GM23248 (cell line): ENCODE measurements around the gene RTTN. TPM values are rescaled to one million over a fixed set of nuclear protein-coding genes. Genes with fewer than 3 reads are reported as not detected.

ENCODE experiments used
- DNase-seq: peaks from one replicate; pipeline ENCODE4 v3.0.0-alpha.2; 2015
- H2AFZ ChIP-seq: fragments of 200-600 bp; sonication (generic); 2 replicates; pipeline ENCODE4 v1.6.1; 2016; ENCODE audit warnings: antibody characterized with exemption
- H3F3A ChIP-seq: fragments of 200-600 bp; sonication (generic); 2 replicates; pipeline ENCODE4 v1.6.1; 2016; ENCODE audit warnings: mild to moderate bottlenecking, antibody characterized with exemption, mixed run types; ENCODE audit not compliant: insufficient read depth
- H3K27ac ChIP-seq: fragments of 200-600 bp; sonication (generic); 2 replicates; pipeline ENCODE4 v1.5.1; 2016; ENCODE audit warnings: mild to moderate bottlenecking
- H3K27me3 ChIP-seq: fragments of 200-600 bp; sonication (generic); replicated peaks from 2 replicates; pipeline ENCODE4 v1.6.1; 2016; ENCODE audit warnings: mild to moderate bottlenecking; ENCODE audit not compliant: insufficient read depth
- H3K36me3 ChIP-seq: fragments of 200-600 bp; sonication (generic); 2 replicates; pipeline ENCODE4 v1.6.1; 2016; ENCODE audit warnings: low read depth, mild to moderate bottlenecking
- H3K4me1 ChIP-seq: fragments of 200-600 bp; sonication (generic); 2 replicates; pipeline ENCODE4 v1.6.1; 2016; ENCODE audit warnings: mild to moderate bottlenecking; ENCODE audit not compliant: insufficient read depth
- H3K4me2 ChIP-seq: fragments of 200-600 bp; sonication (generic); one replicate; pipeline ENCODE4 v1.6.1; 2016; ENCODE audit warnings: mild to moderate bottlenecking; ENCODE audit not compliant: unreplicated experiment
- H3K4me3 ChIP-seq: fragments of 200-600 bp; sonication (generic); 2 replicates; pipeline ENCODE4 v1.5.1; 2016; ENCODE audit warnings: mild to moderate bottlenecking
- H3K79me2 ChIP-seq: fragments of 200-600 bp; sonication (generic); 2 replicates; pipeline ENCODE4 v1.6.1; 2016; ENCODE audit warnings: mild to moderate bottlenecking; ENCODE audit not compliant: insufficient read depth
- H3K9ac ChIP-seq: fragments of 200-600 bp; sonication (generic); 2 replicates; pipeline ENCODE4 v1.6.1; 2016; ENCODE audit warnings: mild to moderate bottlenecking
- H3K9me2 ChIP-seq: fragments of 200-600 bp; sonication (generic); 2 replicates; pipeline ENCODE4 v1.6.1; 2016; ENCODE audit warnings: mixed run types, mild to moderate bottlenecking, moderate library complexity; ENCODE audit not compliant: insufficient read depth
- H3K9me3 ChIP-seq: fragments of 200-600 bp; sonication (generic); one replicate; pipeline ENCODE4 v1.6.1; 2017; ENCODE audit warnings: low read depth
- H4K20me1 ChIP-seq: fragments of 200-600 bp; sonication (generic); 2 replicates; pipeline ENCODE4 v1.6.0; 2016; ENCODE audit not compliant: insufficient read depth
- EZH2 ChIP-seq: fragments of 200-600 bp; sonication (generic); IDR thresholded peaks from 2 replicates; pipeline ENCODE4 v1.6.1; 2018; ENCODE audit warnings: antibody characterized with exemption, mild to moderate bottlenecking; ENCODE audit not compliant: insufficient read depth, poor library complexity, severe bottlenecking
- EZH2phosphoT487 ChIP-seq: fragments of 200-600 bp; sonication (generic); IDR thresholded peaks from 2 replicates; pipeline ENCODE4 v1.6.1; 2018; ENCODE audit warnings: antibody characterized with exemption, moderate library complexity, mild to moderate bottlenecking, low read depth; ENCODE audit not compliant: insufficient read depth
- WGBS, 2 experiments: methylation state at CpG; one replicate each; pipeline ENCODE4 v1.1.6; 2015 to 2017; ENCODE audit warnings: low lambda C conversion rate in 2 of 2, low coverage in 1 of 2; ENCODE audit errors: missing lambda C conversion rate in 2 of 2; 5-methylcytosine and 5-hydroxymethylcytosine counted together
- in situ Hi-C: fragments of 300-500 bp; cut with MboI; formaldehyde crosslinking; loops from 2 replicates; pipeline ENCODE4 v1.15.0; 2020
- polyA plus RNA-seq: library from polyadenylated mRNA; unstranded; fragments of >200 nt; fragmentation: Nextera tagmentation; extraction: Ambion mirVana; gene quantifications from 2 replicates; pipeline ENCODE4 v1.2.1, GENCODE V29; 2016
- total RNA-seq: library from RNA; depleted of rRNA; stranded (reverse); fragments of >200 nt; shearing (Covaris generic); gene quantifications from 2 replicates; pipeline ENCODE4 v1.2.3, GENCODE V29; 2014

RTTN gene
- total and polyA plus RNA-seq, 2 experiments from 2014 or later = 12.4 to 19.3 TPM

DNA sequence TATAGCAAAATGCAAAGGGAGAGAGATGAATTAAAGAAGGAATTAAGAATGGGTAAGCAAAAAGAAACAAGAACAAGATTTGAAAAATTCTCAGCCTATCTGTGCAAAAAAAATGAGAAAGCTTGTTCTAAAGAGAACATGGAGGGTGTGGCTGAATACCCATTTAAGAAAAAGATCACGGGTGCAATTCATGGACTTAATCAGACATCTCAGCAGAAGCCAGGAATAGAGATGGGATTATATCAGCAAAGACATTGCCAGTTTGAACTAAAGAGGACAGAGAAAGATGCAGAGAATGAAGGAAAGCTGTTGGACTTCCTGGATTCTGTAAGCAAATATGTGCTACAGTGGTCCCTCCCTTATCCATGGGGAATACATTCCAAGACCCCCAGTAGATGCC lies 115.6 kb downstream of the RTTN start:
- no peaks in the 10 kb centered on the region for H4K20me1 ChIP-seq
- H3K9me2 ChIP-seq = no peaks in the 10 kb centered on the region
- H3K4me1 ChIP-seq = no peaks in the 10 kb centered on the region
- in situ Hi-C loops = loop anchor here (10.0 kb wide), 1 partner anchor 1245 kb away; no protein-coding TSS in a partner anchor
- no peak for DNase-seq
- no peak for TF ChIP-seq EZH2
- no peak for TF ChIP-seq EZH2phosphoT487
- H3K27me3 ChIP-seq = no peaks in the 10 kb centered on the region
- no peak overlapping the region for H3K4me3 ChIP-seq
- no peaks in the 10 kb centered on the region for H3K9me3 ChIP-seq
- H3K27ac ChIP-seq = no peak overlapping the region
- H3K4me2 ChIP-seq = no peak overlapping the region
- no peaks in the 10 kb centered on the region for H3K79me2 ChIP-seq
- H2AFZ ChIP-seq = no peak overlapping the region
- H3K9ac ChIP-seq = no peak overlapping the region
- WGBS, 2 experiments = 20 to 27% methylated on average over 1 of the region's 1 CpG
- H3F3A ChIP-seq = 0 out of 2 replicates have a peak, but pooled peaks cover 4% of the 10 kb centered on the region
- H3K36me3 ChIP-seq = 0 out of 2 replicates have a peak, but pooled peaks cover 3% of the 10 kb centered on the region

- Histone ChIP-seq H3K9ac (no peak overlapping the region), H3K27ac (no peak overlapping the region), H3K4me1 (no peaks in the 10 kb centered on the region), H2AFZ (no peak overlapping the region), H3K27me3 (no peaks in the 10 kb centered on the region), H3K9me3 (no peaks in the 10 kb centered on the region), H4K20me1 (no peaks in the 10 kb centered on the region), H3K36me3 (0 out of 2 replicates have a peak, but pooled peaks cover 3% of the 10 kb centered on the region), H3K79me2 (no peaks in the 10 kb centered on the region), H3K4me3 (no peak overlapping the region), H3K9me2 (no peaks in the 10 kb centered on the region), H3F3A (0 out of 2 replicates have a peak, but pooled peaks cover 4% of the 10 kb centered on the region), H3K4me2 (no peak overlapping the region)
- 84 to 87% methylated on average over 4 of the region's 4 CpGs for WGBS, 2 experiments
- no peak for TF ChIP-seq EZH2phosphoT487
- TF ChIP-seq EZH2 = no peak
- in situ Hi-C loops = no loop called here
- no peak for DNase-seq
These were observed 119.4 kb downstream of the RTTN start for GRCh38 chr18:70086085-70086484.

DNA sequence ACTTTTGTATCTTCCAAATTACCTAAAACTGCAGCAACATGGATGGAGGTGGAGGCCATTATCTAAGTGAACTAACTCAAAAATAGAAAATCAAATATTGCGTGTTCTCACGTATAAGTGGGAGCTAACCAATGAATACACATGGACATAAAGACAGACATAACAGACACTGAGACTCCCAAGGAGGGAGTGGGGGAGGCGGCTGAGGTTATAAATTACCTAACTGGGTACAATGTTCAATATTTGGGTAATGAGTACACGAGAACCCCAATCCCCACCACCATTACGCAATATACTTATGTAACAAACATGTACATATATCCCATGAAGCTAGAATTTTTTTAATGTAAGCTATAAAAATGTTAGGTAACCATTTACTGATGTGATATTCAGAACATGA lies 119.8 kb downstream of the RTTN start:
- H3K9ac ChIP-seq = no peak overlapping the region
- no peaks in the 10 kb centered on the region for H3K79me2 ChIP-seq
- no peaks in the 10 kb centered on the region for H4K20me1 ChIP-seq
- 0 out of 2 replicates have a peak, but pooled peaks cover 3% of the 10 kb centered on the region for H3K36me3 ChIP-seq
- H3K4me2 ChIP-seq = no peak overlapping the region
- H3K9me2 ChIP-seq = no peaks in the 10 kb centered on the region
- no peak for TF ChIP-seq EZH2
- TF ChIP-seq EZH2phosphoT487 = no peak
- no peaks in the 10 kb centered on the region for H3K27me3 ChIP-seq
- H3K4me1 ChIP-seq = no peaks in the 10 kb centered on the region
- H3K27ac ChIP-seq = no peak overlapping the region
- 84 to 86% methylated on average over 5 of the region's 5 CpGs for WGBS, 2 experiments
- H3K9me3 ChIP-seq = no peaks in the 10 kb centered on the region
- no peak overlapping the region for H3K4me3 ChIP-seq
- no peak overlapping the region for H2AFZ ChIP-seq
- in situ Hi-C loops = no loop called here
- H3F3A ChIP-seq = 0 out of 2 replicates have a peak, but pooled peaks cover 4% of the 10 kb centered on the region
- no peak for DNase-seq

GRCh38 chr18:70082430-70082829 lies 123.1 kb downstream of the RTTN start:
- 60 to 69% methylated on average over 2 of the region's 2 CpGs for WGBS, 2 experiments
- Histone ChIP-seq H3K9me3 (no peaks in the 10 kb centered on the region), H2AFZ (no peak overlapping the region), H3K36me3 (0 out of 2 replicates have a peak, but pooled peaks cover under 1% of the 10 kb centered on the region), H3K79me2 (no peaks in the 10 kb centered on the region), H3K27me3 (no peaks in the 10 kb centered on the region), H3K4me1 (no peaks in the 10 kb centered on the region), H3K4me2 (no peak overlapping the region), H4K20me1 (no peaks in the 10 kb centered on the region), H3K4me3 (no peak overlapping the region), H3K9ac (no peak overlapping the region), H3K27ac (no peak overlapping the region), H3F3A (0 out of 2 replicates have a peak, but pooled peaks cover 4% of the 10 kb centered on the region), H3K9me2 (no peaks in the 10 kb centered on the region)
- in situ Hi-C loops = no loop called here
- TF ChIP-seq EZH2 (no peak), EZH2phosphoT487 (no peak)
- DNase-seq = no peak

DNA sequence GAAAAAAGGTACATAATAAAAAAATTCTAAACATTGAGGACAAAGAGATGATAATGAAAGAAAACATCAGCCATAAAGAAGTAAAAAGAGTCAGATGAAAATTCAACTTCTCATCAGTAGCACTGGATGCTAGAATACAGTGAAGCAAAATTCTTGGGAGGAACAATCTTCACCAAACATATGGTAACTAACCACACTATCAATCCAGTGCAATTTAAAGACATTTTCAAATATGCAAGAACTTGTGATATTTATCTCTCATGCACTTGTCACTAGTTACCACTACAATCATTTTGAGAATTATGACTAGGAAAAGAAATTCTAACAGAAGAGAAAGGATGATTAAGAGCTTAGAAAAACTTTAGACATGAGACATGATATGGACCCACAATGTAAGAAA lies 127.4 kb downstream of the RTTN start:
- Histone ChIP-seq H2AFZ (no peak overlapping the region), H3K9ac (no peak overlapping the region), H3K4me3 (no peak overlapping the region), H3K36me3 (no peaks in the 10 kb centered on the region), H3F3A (no peaks in the 10 kb centered on the region), H3K4me1 (no peaks in the 10 kb centered on the region), H3K9me2 (no peaks in the 10 kb centered on the region), H3K4me2 (no peak overlapping the region), H4K20me1 (no peaks in the 10 kb centered on the region), H3K27me3 (no peaks in the 10 kb centered on the region), H3K79me2 (no peaks in the 10 kb centered on the region), H3K9me3 (no peaks in the 10 kb centered on the region), H3K27ac (no peak overlapping the region)
- no peak for DNase-seq
- in situ Hi-C loops = no loop called here
- no peak for TF ChIP-seq EZH2
- no peak for TF ChIP-seq EZH2phosphoT487
